SKM-1 treated with dmso at 0.1 percent for 144 hours (cell line): ENCODE measurements around the gene NRN1L.
A peak's percentile ranks its signal among the peaks of the same experiment; 100 is the strongest.

Experiments
- DNase-seq: peaks from one replicate; lab custom pipeline; 2025; ENCODE audit not compliant: unreplicated experiment; lab: John Stamatoyannopoulos, UW

Gene NRN1L

DNA sequence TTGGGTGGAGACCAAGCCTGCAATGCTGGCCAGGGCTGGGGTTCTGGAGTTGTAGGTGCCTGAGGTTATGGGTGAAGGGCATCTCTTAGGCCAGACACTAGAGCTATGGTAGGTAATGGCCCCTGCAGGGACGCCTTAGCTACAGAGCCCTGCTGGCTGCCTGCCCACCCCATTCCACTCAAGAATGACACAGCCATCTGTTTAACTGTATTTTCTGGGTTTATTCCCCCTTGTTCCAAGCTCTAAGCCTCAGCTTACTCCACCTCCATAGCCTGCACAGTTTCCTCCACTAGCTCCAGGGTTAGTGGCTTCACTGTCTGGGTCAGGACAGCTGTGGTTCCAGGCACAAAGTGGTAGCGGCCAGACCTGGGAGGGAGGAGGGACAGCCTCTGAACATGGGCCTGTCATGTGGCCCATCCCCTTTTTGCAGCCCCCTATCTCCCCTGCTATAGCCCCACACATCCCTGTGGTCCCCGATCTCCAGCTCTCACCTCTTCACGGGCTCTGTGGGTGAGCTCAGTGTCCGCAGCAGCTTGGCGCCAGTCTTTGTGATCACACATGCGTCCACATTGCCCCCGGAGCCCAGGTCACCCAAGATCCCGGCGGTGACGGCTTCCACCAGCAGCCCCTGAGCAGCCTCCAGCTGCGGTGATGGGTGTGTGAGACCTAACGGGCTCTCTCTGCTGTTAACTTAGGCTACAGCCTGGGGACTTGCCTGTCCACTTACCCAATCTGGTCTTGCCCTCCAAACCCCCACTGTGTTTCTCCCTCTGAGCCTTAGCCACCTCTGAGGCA is 49.8 kb downstream of the NRN1L start:
- no peak for DNase-seq

DNA sequence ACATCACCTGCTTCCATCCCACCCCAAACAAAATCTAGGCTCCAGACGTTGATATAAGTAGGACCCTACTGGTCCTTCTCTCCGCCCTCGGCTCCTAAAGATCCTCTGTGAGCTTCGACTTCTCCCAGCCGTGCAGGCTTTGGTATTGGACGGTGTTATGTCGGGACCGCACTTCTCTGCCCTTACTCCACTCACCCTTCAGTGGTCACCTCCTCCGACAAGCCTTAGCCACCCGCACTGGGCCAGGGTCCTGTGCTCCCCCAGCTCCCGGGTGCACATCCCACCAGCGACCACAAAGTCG is 50.4 kb downstream of the NRN1L start:
- DNase-seq = no peak

DNA sequence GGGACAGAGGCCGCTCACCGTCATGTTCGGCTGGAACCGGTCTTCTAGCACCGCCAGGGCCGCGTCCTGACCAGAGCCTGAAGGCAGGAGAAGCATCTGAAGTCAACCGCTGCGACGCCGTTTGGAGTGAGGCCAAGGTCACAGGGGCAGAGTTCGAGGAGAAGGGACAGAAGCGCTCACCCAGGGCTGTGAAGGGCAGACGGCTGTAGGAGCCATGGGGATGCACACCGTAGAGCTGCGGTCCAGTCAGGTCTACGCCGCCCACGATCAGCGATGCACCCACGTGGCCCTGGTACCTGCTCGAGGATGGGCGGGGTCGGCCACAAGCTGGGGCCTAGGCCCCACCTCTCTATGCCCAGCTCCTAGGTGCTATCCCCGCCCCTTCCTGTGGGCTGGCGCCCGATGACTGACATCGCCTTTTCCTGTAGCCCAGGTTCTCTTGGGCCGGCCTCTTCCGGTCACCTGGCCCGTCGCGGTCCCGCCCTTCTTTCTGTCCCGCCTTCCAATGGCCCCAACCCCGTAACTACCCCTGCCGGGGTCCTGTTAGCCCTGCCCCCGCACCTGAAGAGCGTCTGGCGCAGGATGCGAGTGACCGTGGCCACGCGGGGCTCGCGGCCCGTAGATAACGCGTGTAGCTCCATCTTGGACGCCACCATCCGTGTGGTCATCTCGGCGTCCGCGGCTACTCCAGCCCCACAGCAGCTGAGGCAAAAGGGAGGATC is 50.9 kb downstream of the NRN1L start:
- DNase-seq = peak; percentile 86
